GM10266 (cell line): ENCODE results near the gene PARPBP.

Experiments
- DNase-seq: peaks from one replicate; pipeline ENCODE4 v3.0.0; 2012; ENCODE audit errors: extremely low spot score
- CTCF ChIP-seq: IDR thresholded peaks from 2 replicates; pipeline ENCODE4 v1.5.1; 2012; ENCODE audit warnings: mild to moderate bottlenecking, low read depth; ENCODE audit not compliant: control insufficient read depth, insufficient read depth; ENCODE audit errors: missing control alignments

The PARPBP gene

GRCh38 chr12:102204025-102204424 is 84.0 kb downstream of the PARPBP start:
- DNase-seq, result no peak
- no peak for TF ChIP-seq CTCF

DNA sequence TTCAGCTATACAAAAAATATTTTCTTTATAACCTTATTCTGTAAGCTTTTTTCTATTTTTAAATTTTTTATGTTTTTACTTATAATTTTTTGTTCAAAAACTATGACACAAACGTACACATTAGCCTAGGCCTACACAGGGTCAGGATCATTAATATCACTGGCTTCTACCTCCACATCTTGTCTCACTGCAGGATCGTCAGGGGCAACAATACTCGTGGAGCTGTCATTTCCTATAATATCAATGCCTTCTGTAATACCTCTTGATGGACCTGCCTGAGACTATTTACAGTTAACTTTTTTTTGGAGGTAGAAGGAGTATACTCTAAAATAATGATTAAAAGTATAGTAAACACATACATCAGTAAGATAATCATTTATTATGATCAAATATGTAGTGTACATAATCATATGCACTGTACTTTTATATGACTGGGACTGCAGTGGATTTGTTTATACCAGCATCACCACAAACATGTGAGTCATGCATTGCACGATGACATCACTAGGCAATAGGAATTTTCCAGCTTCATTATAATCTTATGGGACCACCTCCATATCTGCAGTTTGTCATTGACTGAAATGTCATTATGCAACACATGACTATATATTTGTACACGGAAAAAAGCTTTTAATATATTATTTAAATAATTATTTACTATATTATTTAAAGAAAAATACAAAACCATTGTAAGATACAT is 96.2 kb downstream of the PARPBP start:
- no peak for TF ChIP-seq CTCF
- DNase-seq, result no peak

DNA sequence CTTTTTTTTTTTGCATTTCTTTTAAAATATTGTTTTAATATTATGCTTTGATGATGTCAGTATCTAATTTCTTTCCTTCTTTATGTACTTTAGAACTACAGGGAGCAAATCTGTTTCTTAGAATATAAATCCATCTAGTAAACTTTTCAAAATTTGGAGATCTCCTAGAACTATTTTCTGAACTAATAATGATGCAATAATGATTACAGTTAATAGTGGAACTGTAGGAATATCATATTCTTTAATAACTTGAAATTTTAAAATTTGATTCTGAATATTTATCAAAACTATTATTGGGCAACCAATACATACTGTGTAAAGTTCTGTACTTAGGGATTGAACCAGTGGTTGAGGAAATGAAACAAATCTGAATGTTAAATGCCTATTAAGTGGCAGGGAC is 100.8 kb downstream of the PARPBP start:
- no peak for DNase-seq
- no peak for TF ChIP-seq CTCF

DNA sequence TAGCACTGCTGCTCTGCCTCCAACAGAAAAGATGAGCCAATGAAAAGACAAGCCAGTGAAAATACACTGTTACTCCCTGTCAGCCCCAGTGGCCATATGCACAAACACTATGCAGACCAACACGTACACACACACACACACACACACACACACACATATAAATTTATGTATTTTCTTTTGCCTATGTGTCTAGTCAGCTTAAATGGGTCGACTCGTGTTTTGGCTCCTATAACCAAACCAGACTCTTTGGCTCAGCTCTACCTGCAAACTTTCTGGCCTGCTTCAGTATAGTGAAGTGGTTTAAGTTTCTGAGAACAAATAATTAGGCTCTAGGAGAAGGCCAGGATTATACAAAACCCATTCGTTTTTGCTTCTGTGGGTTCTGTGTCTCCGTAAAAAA is 108.0 kb downstream of the PARPBP start:
- no peak for DNase-seq
- TF ChIP-seq CTCF, result no peak

GRCh38 chr12:102232036-102232435 is 112.1 kb downstream of the PARPBP start:
- no peak for DNase-seq
- no peak for TF ChIP-seq CTCF

GRCh38 chr12:102232446-102232845 is 112.5 kb downstream of the PARPBP start:
- no peak for DNase-seq

More at GRCh38 chr12:102232446-102232845, 112.5 kb downstream of the PARPBP start:
- TF ChIP-seq CTCF, result no peak
